Suppressor macrophage (primary cell): ENCODE results near the gene C19orf18.
A peak's percentile ranks its signal among the peaks of the same experiment; 100 is the strongest.

Experiments used
- DNase-seq, 4 experiments: peaks; one replicate each; pipeline ENCODE4 v3.0.0-alpha.2; 2020 to 2022

C19orf18 gene

GRCh38 chr19:57947419-57948134, 26.8 kb downstream of the C19orf18 start, which contains the start of gene ZNF256:
TSS of gene ZNF256 (minus strand) at chr19:57947706. CDS start at chr19:57947474, 232 bp downstream.
- DNase-seq = peak; percentile 91 to 96 (median 94)

GRCh38 chr19:57947088-57947418, 27.3 kb downstream of the C19orf18 start:
- peak in 1 of 4 experiments; percentile 4 for DNase-seq

GRCh38 chr19:57946316-57946715, 28.0 kb downstream of the C19orf18 start:
- no peak for DNase-seq

- DNase-seq = no peak
Measured at GRCh38 chr19:57941593-57941992, 32.7 kb downstream of the C19orf18 start.

- DNase-seq = no peak
Measured at GRCh38 chr19:57935731-57936130, 38.6 kb downstream of the C19orf18 start.

GRCh38 chr19:57934820-57935665, 39.3 kb downstream of the C19orf18 start, which contains the start of gene ZNF418:
TSS of gene ZNF418 (minus strand) at chr19:57935402. CDS start at chr19:57933822, 1,580 bp downstream.
- DNase-seq = peak; percentile 71 to 81 (median 79)

- no peak for DNase-seq
Measured at GRCh38 chr19:57927587-57927986, 46.7 kb downstream of the C19orf18 start.

GRCh38 chr19:57916168-57916995, 58.0 kb downstream of the C19orf18 start, which contains the start of gene ZNF417:
TSS of gene ZNF417 (minus strand) at chr19:57916592. CDS start at chr19:57916411, 181 bp downstream.
- DNase-seq = peak; percentile 93 to 97 (median 94)

GRCh38 chr19:57914531-57914930, 59.8 kb downstream of the C19orf18 start:
- no peak for DNase-seq
